Aorta (tissue), 5 donors: ENCODE data around the gene TALDO1. TPM values are rescaled to one million over a fixed set of nuclear protein-coding genes. Genes with fewer than 3 reads are reported as not detected.

Source experiments
- ATAC-seq: fragments of 200-7000 bp; cut with Tn5 transposase; one replicate; pipeline ENCODE4 v1.9.1; 2022; ENCODE audit warnings: moderate library complexity; ENCODE audit not compliant: low FRiP score
- DNase-seq, 2 donors: peaks; one replicate each; pipeline ENCODE4 v3.0.0-alpha.2; 2020
- H3K27ac ChIP-seq, 2 donors: one replicate each; pipeline ENCODE4 v1.5.1; 2013; ENCODE audit warnings: low read length in 2 of 2, mild to moderate bottlenecking in 2 of 2, moderate library complexity in 2 of 2, control low read depth in 1 of 2, inconsistent platforms in 1 of 2, low read depth in 1 of 2
- H3K27me3 ChIP-seq, 2 donors: one replicate each; pipeline ENCODE4 v1.6.1; 2013; ENCODE audit warnings: control low read depth in 1 of 2, low read length in 1 of 2, mild to moderate bottlenecking in 1 of 2, moderate library complexity in 1 of 2; ENCODE audit not compliant: insufficient read depth in 2 of 2, control insufficient read depth in 1 of 2
- H3K36me3 ChIP-seq, 2 donors: one replicate each; pipeline ENCODE4 v1.6.1; 2013; ENCODE audit warnings: control low read depth in 1 of 2, low read length in 1 of 2, mild to moderate bottlenecking in 1 of 2; ENCODE audit not compliant: insufficient read depth in 2 of 2, control insufficient read depth in 1 of 2
- H3K4me1 ChIP-seq, 2 donors: one replicate each; pipeline ENCODE4 v1.6.1; 2013; ENCODE audit warnings: low read length in 2 of 2, control low read depth in 1 of 2, mild to moderate bottlenecking in 1 of 2, moderate library complexity in 1 of 2; ENCODE audit not compliant: insufficient read depth in 2 of 2, control insufficient read depth in 1 of 2
- H3K4me3 ChIP-seq, 2 donors: one replicate each; pipeline ENCODE4 v1.5.1; 2013; ENCODE audit warnings: low read length in 2 of 2, control low read depth in 1 of 2, mild to moderate bottlenecking in 1 of 2
- H3K9me3 ChIP-seq: one replicate; pipeline ENCODE4 v1.6.1; 2013; ENCODE audit warnings: mild to moderate bottlenecking, low read length; ENCODE audit not compliant: control insufficient read depth
- WGBS, 2 donors: extraction: QIAGEN DNeasy Blood & Tissue Kit; methylation state at CpG; one replicate each; pipeline ENCODE4 v1.1.7; 2013; 5-methylcytosine and 5-hydroxymethylcytosine counted together
- intact Hi-C, 2 donors: fragments of 100-400 bp; cut with DNase I; formaldehyde crosslinking; loops; one replicate each; pipeline versions ENCODE4 v1.14.2 to v1.15.0; 2022
- polyA plus RNA-seq, 2 donors: library from polyadenylated mRNA; stranded (reverse); fragments of 200-250 nt; gene quantifications; one replicate each; pipeline ENCODE4 v1.2.3, GENCODE V29; 2013
- total RNA-seq, 2 donors: library from RNA; stranded (reverse); fragmentation: NEBNext Ultra II Directional; extraction: Animal tissue kit (Norgen Biotek cat#: 25700); gene quantifications; one replicate each; pipeline ENCODE4 v1.2.1, GENCODE V29; 2021
- donor health status: healthy with polysubstance abuse.
- donor health status: Bipolar disorder and iron deficiency.
- donor health status: DM: no; HTN: no; CAD: no.
- donor health status: DM: no; HTN: no; CAD: no.
- donor health status: DM: yes; HTN: yes; CAD: no.

The TALDO1 gene
- total and polyA plus RNA-seq, 4 donors = 113 to 187 (median 126) TPM

DNA sequence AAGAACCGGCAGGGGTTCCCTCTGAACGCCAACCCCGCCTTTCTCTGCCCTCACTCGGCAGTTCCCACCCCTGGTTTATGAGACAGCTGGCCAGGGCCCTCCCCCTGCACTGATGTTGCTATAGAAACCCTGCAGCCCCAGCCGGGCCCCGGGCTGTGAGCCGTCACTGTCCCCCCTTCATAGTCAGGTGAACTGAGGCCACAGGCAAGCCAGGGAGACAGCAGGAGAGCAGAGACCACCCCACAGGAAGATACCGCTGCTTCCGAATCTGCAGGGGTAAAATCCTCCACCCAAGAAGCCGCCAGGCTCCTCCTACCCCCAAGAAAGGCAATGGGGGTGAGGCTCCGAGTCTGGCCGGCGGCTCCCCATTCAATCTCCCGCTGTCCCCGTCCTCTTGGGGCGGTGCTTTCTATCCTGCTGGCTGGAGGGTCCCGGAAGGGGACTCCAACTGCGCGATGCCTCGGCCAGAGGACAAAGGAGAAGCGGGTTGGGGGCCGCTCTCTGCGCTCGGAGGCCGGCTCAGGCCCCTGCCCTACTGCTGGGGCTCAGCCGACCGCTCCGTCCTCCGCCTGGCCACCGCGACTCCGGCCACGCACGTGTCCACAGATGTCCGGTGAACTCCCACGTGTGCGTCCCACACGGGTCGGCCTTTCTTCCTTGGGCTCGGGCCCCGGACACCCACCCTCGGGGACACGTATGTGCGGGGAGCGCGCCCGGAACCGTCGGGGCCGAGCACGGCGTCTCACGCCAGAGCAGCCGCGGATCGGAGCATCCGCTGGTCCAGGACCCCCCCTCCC is 50.2 kb downstream of the TALDO1 start:
- WGBS, 2 donors = 0 to 1% methylated on average over 56 to 57 of the region's 57 CpGs
- H3K27ac ChIP-seq = peak overlapping the region in 1 of 2 donors; percentile 11
- peak overlapping the region; percentile 45 to 54 for H3K4me3 ChIP-seq
- intact Hi-C loops = no loop called here
- ATAC-seq (peak; percentile 70), DNase-seq (peak; percentile 83 to 89)
- no peaks in the 10 kb centered on the region for H3K9me3 ChIP-seq
- H3K36me3 ChIP-seq = no peaks in the 10 kb centered on the region
- no peaks in the 10 kb centered on the region for H3K4me1 ChIP-seq
- H3K27me3 ChIP-seq = no peaks in the 10 kb centered on the region

DNA sequence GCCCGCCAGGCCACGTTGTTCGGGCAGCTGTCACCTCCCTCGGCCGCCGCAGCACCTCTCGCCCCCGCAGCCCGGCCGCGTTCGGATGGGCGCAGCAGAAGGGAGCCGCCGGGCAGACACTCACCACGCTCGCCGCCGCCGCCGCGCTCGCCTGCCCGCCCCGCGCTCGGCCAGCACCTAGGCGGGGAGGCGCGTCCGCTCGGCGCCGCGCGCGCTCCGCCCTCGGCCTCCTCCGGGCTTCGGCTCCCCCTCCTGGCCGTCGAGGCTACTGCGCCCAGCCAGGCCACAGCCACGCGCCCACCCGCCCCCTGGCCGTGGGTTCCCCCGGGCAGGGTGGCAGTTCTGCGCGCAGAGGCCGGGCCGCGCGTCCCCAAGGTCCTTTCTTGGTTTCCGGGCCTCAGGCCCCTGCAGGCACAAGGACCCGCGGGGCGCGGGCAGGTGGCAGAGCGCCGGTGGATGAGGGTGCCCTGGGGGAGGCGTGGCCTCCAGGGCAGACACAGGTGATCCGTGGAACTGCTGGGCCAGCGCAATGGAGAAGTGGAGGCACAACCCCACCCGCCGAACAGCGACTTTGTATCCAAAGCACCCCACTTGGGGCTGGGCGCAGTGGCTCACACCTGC is 50.9 kb downstream of the TALDO1 start, which contains the start of gene SLC25A22:
Gene SLC25A22 (minus strand): TSS at position 189 of the 621 bp plus-strand sequence. CDS start 3,275 bp downstream, outside the sequence.
- intact Hi-C loops = no loop called here
- Histone ChIP-seq H3K9me3 (no peaks in the 10 kb centered on the region), H3K27ac (peak within 1 kb of the TSS in 1 of 2 donors; percentile 11), H3K36me3 (no peaks in the 10 kb centered on the region), H3K4me1 (no peaks in the 10 kb centered on the region), H3K27me3 (no peaks in the 10 kb centered on the region), H3K4me3 (peak within 1 kb of the TSS; percentile 45 to 54)
- WGBS, 2 donors = 4 to 7% methylated on average over 43 to 69 of the region's 69 CpGs
- ATAC-seq = peak; percentile 75
- DNase-seq = peak; percentile 83 to 94

DNA sequence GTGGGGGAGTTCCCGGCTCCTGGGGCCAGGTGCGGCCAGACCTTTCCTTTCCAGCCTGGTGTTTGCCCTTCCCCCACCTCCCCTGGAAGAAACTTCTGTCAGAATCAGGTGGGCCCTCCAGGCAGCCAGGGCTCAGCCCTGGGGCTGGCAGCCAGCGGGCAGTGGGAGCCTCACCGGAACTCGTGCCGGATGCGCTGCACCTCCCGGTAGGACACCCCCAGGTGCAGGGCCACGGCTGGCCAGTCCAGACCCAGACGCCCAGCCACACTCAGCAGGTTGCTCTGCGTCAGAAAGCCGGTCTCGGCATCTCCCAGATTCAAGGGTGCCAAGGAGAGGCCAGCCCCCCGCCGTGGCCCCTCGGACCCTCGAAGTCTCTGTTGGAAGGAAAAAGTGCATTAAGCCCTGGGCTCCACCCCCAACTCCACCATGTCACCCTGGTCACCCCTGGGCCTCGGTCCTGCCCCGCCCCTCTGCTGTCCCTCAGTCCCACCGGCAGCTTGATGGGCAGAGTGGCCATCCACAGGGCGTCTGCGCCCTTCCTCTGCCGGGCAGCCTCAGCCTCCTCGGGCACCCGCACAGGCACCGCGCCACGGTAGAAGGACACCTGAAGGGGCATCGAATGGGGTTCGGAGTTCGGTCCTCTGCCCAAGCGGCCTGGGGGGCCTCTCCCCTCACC is 52.5 kb downstream of the TALDO1 start:
- H3K27ac ChIP-seq = no peak overlapping the region
- H3K36me3 ChIP-seq = no peaks in the 10 kb centered on the region
- H3K27me3 ChIP-seq = no peaks in the 10 kb centered on the region
- H3K9me3 ChIP-seq = no peaks in the 10 kb centered on the region
- 93 to 95% methylated on average over 32 of the region's 32 CpGs for WGBS, 2 donors
- ATAC-seq (no peak), DNase-seq (no peak)
- no peak overlapping the region for H3K4me3 ChIP-seq
- H3K4me1 ChIP-seq = no peaks in the 10 kb centered on the region
- intact Hi-C loops = no loop called here

DNA sequence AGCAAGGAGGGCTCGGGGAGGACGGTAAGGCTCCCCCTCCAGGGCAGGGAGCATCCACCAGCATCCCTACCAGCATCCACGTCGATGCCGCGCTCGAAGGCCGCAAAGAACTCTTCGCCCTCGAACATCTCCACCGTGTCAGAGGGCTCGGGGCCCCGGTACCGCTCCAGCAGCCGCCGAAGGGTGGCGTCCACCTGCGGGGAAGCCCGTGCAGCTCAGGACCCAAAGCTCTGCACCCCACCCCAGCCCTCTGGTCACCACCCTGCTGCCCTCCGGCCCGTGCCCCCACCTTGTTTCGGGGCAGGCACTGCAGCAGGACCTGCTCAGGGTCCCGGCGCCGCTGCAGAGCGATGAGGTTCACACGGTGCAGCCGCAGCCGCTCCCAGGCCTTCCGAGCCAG is 53.2 kb downstream of the TALDO1 start:
- no peaks in the 10 kb centered on the region for H3K27me3 ChIP-seq
- no peak overlapping the region for H3K27ac ChIP-seq
- H3K4me1 ChIP-seq = no peaks in the 10 kb centered on the region
- intact Hi-C loops = no loop called here
- no peak for ATAC-seq
- 92 to 94% methylated on average over 30 of the region's 30 CpGs for WGBS, 2 donors
- no peaks in the 10 kb centered on the region for H3K9me3 ChIP-seq
- no peaks in the 10 kb centered on the region for H3K36me3 ChIP-seq
- DNase-seq = no peak
- no peak overlapping the region for H3K4me3 ChIP-seq

DNA sequence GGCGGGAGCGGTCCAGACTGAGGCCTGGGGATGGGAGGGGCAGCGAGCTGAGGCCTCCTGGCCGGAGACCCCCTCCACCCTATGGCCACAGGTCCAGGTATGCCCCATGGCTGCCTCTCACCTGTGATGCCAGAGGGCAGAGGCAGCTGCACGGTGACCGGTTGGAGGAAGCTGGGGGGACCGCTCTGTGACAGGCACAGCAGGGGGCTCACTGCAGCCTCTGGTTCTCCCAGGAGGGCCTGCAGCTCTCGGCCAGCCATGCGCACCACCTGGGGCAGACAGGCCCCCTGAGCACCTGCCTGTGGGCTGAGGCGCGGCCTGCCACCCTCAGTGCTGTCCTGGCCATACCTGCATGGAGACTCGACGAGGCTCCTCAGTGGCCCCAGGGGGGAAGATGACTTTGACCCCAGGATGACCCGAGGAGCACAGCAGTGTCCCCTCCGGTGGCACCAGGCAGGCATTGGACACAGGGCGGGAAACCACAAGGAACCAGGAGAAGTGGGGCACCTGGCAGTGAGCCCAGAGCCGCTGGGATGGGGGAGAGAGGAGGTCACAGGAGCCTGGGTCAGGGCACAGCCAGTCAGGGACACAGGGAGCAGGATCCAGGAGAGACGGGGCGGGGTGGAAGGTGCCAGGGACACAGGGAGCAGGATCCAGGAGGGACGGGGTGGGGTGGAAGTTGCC is 54.0 kb downstream of the TALDO1 start:
- Histone ChIP-seq H3K36me3 (no peaks in the 10 kb centered on the region), H3K4me1 (no peaks in the 10 kb centered on the region), H3K4me3 (no peak overlapping the region), H3K27me3 (no peaks in the 10 kb centered on the region), H3K9me3 (no peaks in the 10 kb centered on the region), H3K27ac (no peak overlapping the region)
- no peak for DNase-seq
- ATAC-seq = no peak
- 88 to 92% methylated on average over 20 of the region's 20 CpGs for WGBS, 2 donors
- intact Hi-C loops = no loop called here

DNA sequence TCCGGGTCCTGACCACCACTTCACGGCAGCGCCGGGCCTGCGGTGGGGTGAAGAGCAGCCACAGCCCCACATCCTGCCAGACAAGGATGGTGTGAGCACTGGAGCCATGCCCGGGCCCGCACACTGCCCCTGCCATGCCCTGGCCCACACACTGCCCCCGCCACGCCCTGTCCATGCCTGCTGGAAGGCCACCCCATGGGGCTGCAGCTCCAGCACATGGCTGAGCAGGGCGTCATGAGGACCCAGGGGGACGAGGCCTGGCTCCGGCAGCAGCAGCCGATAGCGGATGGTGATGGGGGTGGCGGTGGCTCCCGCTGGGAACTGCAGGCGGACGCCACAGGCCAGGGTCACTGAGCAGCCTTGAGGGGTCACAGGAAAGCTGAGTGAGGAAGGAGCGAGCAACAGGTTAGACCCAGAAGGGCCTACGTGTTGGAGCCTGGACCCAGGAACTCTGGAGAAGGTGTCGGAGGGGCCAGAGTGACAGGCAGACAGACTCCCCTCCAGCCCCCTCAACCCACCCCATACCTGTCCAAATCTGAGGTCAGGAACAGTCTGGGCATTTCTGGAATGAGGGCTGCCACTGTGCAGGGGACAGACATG is 54.9 kb downstream of the TALDO1 start:
- intact Hi-C loops = no loop called here
- Histone ChIP-seq H3K36me3 (no peaks in the 10 kb centered on the region), H3K27ac (no peak overlapping the region), H3K4me1 (no peaks in the 10 kb centered on the region), H3K27me3 (no peaks in the 10 kb centered on the region), H3K4me3 (no peak overlapping the region), H3K9me3 (no peaks in the 10 kb centered on the region)
- 96 to 98% methylated on average over 21 of the region's 21 CpGs for WGBS, 2 donors
- no peak for ATAC-seq
- no peak for DNase-seq

DNA sequence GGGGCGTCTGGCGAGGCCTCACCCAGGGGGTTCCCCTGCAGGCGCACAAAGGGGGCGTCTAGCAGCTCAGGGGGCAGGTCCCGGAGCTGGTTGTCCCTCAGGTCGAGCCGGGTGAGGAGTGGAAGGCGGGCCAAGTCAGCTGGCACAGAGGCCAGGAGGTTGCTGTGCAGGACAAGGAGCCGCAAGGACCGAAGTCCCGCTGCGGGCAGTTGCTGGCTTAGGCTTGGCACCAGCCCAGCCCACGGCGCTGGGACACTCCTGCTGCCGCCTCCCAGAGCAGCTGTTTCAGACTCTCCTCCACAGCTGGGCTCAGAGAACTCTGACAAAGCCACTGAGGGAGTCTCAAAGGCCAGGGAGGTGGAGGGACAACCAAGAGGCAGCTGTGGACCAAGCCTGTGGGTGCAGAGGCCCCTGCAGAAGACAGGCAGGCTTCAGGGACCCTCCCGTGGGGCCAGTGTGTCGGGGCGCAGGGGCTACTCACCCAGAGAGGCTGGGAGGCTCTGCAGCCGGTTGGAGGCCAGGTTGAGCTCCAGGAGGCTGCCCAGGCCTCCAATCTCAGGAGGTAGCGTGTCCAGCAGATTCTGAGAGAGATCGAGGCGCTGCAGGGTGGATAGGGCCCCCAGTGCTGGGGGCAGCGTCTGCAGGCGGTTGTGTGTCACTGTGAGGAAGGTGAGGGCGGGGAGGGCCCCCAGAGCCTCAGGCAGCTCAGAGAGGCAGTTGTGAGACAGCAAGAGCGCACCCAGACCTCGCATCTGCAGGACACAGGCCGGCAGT is 55.6 kb downstream of the TALDO1 start:
- Histone ChIP-seq H3K27me3 (no peaks in the 10 kb centered on the region), H3K4me1 (no peaks in the 10 kb centered on the region), H3K36me3 (no peaks in the 10 kb centered on the region), H3K27ac (no peak overlapping the region), H3K4me3 (no peak overlapping the region), H3K9me3 (no peaks in the 10 kb centered on the region)
- ATAC-seq (no peak), DNase-seq (no peak)
- 92% methylated on average over 28 of the region's 28 CpGs for WGBS, 2 donors
- intact Hi-C loops = no loop called here

DNA sequence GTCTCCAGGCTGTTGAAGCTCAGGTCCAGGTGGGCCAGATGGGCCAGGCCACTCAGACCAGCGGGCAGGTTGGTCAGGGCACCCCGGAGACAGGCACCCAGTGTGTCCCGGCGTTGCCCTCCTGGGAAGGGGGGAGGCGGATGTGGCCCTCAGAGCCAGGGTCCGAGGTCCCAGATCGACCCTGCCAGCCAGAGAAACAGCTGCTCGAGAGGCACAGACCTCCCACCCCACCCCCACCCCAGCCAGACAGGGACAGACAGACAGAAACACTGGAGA is 56.1 kb downstream of the TALDO1 start:
- ATAC-seq (no peak), DNase-seq (no peak)
- no peak overlapping the region for H3K27ac ChIP-seq
- intact Hi-C loops = no loop called here
- no peaks in the 10 kb centered on the region for H3K4me1 ChIP-seq
- H3K36me3 ChIP-seq = no peaks in the 10 kb centered on the region
- WGBS, 2 donors = 87 to 90% methylated on average over 8 of the region's 8 CpGs
- no peaks in the 10 kb centered on the region for H3K9me3 ChIP-seq
- H3K27me3 ChIP-seq = no peaks in the 10 kb centered on the region
- no peak overlapping the region for H3K4me3 ChIP-seq
